ENCODE data around the gene LHFPL2.

LHFPL2 gene

DNA sequence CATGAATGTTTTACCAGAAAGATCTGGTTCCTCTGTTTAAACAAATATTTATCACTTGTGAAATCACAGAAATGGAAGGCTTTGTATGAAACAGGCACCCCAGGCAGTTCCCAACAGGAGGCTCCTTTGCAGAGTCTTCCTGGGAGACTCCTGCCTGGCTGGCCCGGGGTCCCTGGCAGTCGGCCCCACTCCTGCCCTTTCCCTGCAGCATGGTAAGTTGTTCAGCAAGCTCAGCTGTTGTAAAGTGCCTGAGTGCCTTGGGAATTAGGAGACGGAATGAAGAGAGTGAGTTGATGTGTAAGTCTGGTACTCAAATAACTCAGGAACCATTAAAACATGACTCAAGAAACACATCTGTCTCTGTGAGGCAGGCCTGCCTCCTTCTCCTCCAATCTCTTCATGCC is 17.5 kb upstream of the LHFPL2 start:
- no peak for DNase-seq

DNA sequence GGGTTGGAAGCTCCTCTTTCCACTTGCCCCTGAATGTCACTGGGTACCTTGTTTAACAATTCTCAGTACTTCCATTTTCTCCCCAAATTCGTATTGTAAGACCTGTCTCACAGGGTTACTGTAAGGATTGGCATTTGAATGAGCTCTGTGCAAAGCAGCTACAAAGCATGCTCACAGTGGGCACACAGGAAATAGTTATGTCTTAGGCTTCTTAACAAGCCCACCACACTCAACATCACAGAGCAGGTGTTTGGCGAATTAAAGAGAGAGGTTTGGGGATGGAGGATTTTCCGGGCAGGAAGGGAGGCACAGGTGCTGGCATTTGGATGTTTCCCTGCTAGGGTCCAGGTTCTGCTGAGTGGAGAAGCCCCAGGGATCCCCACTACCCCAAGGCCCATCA is 17.0 kb upstream of the LHFPL2 start:
- no peak for DNase-seq

DNA sequence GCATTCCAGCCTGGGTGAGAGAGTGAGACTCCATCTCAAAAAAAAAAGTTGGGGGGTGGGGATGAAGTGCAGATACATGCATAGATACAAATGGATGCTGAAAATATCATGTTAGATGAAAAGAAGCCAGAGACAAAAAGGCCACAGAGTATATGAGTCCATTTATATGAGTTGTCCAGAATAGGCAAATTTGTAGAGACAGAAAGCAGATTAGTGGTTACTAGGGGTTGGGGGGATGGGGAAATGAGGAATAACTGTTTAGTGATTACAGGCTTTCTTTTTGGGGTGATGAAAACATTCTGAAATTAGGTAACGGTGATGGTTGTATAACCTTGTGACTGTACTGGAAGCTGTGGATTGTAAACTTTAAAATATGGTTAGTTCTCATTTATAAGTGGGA is 13.8 kb upstream of the LHFPL2 start:
- no peak for DNase-seq

DNA sequence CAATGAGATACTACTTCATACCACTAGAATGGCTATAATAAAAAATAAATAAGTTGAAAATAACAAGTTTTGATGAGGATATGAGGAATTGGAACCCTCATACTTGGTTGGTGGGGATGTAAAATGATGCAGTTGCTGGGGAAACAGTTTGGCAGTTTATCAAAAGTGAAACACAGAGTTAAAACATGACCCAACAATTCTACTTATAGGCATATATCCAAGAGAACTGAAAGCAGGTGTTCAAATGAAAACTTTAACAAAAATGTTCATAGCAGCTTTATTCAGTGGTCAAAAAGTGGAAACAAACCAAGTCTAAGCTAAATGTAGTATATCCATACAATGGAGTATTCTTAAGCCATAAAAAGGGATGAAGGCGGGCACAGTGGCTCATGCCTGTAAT is 13.1 kb upstream of the LHFPL2 start:
- DNase-seq: no peak

DNA sequence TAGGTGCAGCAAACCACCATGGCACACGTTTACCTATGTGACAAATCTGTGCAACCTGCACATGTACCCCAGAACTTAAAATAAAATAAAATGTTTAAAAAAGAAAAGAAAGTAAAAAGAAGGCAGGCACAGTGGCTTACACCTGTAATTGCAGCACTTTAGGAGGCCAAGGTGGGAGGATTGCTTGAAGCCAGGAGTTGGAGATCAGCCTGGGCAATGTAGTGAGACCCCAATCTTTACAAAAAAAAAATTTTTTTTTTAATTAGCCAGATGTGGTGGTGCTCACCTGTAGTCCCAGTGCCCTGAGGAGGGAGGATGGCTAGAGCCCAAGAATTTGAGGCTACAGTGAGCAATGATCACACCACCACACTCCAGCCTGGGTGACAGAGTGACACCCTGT is 12.5 kb upstream of the LHFPL2 start:
- no peak for DNase-seq

DNA sequence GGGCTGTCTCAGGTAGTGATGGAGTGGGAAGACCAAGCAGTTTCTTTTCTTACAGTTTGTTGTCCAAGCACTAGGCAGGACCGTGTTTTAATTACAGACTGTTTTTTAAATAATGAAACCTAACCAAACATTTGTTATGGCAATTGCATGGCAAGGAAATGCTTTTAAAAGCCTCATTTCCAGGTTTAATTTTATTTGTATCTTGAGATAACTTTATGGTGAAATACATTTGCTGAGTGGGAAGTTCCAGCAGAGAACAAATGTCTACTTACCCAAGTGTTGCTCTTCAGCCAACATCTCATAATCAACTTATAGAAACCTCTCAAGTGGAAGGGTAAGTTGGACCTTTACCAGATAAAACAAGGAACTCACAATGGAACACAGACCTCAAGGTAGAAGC is 11.8 kb upstream of the LHFPL2 start:
- DNase-seq: no peak

DNA sequence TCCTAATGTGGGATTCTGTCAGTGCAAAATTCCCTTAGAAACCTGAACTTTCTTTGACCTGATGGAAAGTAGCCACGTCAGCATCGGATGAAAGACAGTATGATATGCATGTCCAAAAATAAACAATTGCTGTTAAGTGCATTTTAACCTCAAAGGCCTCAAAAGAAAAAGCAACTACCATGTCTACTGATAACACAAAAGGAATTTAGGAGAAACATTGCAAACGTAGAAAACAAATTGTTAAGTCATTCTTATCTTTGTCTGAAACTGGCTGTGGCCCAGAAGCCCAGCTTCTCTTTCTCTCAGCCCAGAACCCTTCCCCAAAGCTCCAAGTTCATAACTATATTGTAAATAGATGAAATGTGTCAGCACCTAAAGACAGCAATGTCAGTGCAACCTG is 11.1 kb upstream of the LHFPL2 start:
- no peak for DNase-seq

DNA sequence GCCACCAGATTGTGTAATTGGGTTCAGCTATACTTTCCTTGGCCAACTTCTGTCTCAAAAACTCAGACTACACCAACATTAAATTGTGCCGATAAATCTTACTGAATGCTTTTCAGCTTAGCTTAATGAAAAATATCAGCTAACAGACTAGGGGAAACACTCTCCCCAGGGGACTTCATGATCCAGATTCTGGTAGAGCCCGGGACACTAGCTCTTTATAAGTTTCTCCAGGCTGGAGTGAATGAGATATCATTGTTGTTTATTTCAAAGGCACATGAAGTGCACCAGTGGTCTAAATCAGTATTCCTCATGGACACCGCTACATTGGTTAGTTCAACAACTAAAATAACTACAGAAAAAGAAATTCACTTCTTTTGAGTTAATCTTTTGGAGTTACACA is 10.5 kb upstream of the LHFPL2 start:
- no peak for DNase-seq

DNA sequence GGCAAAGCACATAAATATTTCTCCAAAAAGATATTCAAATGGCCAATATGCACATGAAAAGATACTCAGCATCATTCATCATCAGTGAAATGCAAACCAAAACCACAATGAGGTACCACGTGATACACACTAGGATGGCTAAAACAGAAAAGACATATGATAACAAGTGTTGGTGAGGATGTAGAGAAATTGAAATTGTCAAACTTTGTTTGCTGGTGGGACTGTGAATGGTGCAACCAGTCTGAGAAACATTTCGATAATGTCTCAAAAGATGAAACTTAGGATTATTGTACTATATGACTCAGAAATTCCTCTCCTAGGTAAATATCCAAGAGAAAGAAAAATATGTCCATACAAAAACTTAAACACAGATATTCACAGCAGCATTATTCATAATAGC is 8.6 kb upstream of the LHFPL2 start:
- DNase-seq: no peak

DNA sequence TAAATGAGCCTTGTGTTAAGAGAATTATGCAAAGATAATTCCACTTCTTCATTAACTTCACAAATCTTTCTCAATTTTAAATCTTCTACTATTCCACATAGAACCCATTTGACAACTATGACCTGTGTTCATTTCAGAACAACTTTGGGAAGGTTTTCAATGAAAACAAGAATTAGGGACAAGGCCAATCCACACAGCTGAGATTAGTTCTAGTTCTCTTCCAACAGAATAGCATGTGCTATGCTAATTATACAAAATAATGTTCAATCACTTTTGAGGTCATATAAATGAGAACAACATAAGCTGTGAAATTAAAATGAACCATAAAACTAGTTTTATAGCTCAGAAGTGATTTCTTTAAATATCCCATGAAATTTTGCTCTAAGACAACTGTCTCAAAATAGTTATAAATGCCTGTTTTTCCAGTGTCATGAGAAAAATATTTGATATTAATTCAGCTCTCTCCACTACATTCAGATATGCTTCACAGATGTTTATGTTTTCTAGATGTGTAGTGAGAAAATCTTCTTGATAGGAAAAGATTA is 7.2 kb upstream of the LHFPL2 start:
- DNase-seq: no peak

DNA sequence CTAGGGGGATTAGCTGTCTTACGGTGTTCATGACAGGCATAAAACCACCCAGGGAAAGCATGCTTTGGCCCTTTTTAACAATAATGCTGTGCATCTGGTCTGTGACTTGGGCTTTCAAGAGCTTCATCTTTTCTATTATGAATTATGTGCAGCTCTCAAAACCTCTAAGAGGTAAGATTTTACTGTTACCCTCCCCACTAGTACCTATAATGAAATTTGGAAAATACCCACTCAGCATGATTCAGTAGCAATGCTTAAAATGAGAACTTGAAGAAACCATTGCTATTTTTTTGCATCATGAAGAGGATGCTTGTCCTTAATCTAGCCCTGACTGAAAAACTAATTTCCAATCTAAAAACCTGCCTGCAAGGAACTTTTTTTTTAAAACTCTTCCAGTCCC is 5.8 kb upstream of the LHFPL2 start:
- DNase-seq: no peak

DNA sequence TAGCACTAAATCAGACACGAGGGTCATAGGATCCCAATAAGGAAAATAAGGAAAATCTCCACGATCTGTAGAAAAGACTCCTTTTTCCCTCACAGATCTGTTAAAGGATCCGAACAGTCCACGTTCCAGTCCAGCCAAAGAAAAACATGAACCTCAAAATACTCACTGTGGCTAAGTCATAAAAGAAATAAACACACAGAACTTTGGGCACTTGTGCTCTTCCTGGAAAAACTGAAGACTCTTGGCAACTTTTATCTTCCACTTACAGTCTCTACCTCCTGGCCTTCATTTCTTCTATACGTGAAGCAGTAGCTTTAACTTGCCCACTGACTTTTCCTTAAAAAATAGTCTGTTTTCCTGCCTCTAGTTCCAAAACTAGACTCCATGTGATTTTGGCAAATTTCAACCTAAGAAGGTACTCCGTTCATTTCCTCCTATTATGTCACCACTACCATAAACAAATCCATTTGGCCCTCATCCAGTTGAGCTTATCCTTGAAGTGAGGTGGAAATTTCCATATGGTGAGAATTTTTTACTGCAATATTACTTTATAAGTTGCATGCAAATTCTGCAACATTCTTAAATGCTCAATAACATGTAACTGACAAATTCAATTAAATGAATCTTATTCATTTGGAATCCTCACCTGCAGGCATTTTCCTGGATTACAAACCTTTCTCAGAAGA is 5.3 kb upstream of the LHFPL2 start:
- no peak for DNase-seq

DNA sequence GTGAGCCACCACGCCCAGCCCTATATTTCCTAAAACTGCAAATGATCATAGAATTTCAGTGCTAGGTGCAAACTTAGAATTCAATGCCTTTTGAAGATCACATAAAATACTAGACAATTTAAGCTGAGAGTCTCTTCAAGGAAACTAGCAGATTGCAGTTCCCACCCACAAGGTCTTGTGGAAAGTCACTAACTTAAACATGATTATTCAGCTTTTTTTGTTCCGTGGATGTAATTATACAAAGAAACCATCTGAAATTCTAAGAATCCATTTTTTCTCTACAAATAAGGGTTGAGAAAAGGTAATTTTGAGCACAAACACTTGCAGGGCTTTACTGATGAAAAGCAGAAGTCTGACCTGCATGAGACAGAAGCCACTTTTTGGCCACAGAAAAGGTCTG is 4.5 kb upstream of the LHFPL2 start:
- no peak for DNase-seq

DNA sequence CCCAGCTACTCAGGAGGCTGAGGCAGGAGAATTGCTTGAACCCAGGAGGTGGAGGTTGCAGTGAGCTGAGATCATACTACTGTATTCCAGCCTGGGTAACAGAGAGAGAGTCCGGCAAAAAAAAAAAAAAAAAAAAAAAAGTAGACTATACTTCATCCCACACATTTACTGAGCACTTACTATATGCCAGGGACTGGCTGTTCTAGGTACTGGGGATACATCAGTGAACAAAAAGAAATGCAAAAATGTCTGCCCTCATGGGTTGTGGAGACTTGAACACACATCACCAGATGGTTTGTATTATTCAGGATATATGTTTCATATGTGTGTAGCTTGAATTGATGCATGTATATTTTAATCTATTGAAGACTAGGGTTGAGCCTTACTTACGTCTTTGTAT is 2.9 kb upstream of the LHFPL2 start:
- DNase-seq: no peak

DNA sequence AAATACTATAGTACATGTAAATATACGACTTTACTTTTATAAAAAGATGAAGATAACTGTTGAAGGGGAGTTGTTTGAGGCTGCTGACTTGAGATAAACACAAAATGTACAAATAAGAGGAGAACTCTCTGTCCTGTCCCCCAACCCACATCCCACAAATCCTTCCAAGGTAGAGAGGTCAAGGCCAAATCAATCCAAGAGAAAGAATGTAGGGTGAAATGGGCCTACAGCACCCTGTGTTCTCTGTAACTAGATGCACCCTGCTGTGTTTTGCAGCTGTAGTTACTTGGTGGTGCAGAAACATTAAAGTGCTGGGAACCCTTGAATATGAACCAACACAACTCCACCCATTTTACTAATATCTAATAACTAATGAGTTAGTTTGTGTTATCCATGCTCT is 2.0 kb upstream of the LHFPL2 start:
- DNase-seq: no peak

DNA sequence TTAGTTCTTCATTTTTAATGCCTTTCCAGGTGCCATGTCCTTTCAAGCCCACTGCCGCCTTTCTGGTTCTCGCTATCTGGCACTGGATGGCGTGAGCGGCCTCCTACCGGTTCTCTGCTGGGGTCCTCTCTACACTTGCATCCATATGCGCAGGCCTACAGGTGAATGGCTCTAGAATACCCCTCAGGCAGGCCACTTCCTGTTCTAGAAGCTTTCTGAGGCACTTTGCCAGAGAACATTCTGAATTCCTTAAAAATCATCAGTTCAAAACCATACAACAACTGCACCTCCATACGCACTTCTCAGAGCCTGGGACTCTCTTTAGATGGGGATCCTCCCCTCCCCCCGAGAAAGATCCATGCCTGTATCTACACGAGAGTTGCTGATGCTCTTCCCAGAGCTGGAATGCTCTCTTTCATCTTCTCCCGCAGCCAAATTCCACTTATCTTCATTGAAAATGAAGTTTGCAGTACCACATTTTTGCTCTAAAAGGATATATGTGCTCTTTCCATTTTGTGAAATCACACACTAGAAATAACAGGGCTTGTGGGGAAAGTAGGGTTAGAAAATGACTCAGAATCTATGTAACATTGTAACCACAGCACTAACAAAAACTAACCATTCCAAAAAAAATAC is 1.4 kb upstream of the LHFPL2 start:
- DNase-seq: no peak

DNA sequence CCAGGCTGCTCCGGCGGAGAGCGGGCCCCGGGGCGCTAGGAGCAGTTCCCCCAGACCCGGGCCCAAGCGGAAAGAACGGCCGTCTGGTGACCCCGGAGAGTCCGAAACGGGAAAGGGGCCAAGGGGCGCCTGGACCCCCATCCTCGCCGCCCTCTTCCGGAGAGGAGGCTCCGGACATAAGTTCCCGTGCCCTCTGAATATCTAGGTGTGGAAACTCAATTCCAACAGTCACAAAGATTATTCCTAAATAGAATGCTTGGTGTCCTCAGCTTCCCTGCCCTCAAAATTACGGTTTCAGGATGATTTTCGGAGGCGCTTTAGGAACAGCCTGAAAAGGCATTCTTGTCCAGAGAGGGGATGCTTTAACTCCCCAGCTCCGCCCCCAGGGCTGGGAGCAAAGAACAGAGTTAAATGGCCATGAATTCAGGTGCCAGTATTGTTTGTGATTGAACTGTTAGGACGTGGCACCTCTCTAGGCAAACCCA is 681 bp upstream of the LHFPL2 start:
- DNase-seq: no peak

DNA sequence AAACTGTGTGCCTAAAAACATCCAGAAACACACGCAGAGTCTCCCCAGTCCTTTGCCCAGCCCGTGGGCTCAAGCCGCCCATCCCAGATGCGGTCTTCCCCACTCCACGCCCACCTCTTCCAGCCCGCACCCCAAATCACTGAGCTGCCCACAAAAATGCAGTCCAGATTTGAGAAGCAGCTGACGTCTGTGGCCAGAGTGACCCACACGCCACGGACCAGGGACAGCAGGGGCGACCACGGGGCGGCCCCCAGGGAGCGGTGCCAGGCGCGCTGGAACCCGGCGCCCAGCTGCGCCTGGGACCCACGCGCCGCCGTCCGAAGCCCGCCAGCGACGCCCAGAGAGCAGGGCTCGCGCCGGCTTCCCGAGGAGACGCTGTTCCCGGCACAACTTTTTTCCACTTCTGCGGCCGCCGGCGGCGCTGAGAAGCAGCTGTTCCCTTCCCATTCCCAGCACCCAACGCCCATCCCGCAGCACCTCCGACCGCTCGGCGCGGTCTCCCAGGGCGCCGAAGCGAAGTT is 674 bp downstream of the LHFPL2 start:
- DNase-seq: no peak

DNA sequence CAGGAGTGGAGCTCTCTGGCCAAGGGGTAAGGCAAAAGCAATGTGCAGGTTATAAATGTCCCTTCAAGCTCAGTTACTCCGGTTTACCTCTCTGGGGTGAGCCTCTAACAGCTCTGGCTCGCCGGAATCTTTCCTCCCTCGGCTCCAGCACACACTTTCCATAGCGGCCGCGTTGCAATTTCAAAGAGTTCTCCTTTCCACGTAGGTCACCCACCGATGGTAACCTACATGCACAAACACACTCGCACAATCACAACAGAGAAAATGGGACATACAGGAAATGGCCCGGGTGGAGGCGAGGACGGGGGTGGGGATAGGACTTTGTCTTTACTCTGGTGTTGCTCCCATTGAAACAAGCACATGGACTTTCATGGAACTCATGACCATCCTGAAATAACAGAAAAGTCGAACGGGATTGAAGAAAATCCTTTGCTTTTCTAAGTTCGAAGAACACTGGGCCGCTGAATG is 1.2 kb downstream of the LHFPL2 start:
- DNase-seq: no peak

DNA sequence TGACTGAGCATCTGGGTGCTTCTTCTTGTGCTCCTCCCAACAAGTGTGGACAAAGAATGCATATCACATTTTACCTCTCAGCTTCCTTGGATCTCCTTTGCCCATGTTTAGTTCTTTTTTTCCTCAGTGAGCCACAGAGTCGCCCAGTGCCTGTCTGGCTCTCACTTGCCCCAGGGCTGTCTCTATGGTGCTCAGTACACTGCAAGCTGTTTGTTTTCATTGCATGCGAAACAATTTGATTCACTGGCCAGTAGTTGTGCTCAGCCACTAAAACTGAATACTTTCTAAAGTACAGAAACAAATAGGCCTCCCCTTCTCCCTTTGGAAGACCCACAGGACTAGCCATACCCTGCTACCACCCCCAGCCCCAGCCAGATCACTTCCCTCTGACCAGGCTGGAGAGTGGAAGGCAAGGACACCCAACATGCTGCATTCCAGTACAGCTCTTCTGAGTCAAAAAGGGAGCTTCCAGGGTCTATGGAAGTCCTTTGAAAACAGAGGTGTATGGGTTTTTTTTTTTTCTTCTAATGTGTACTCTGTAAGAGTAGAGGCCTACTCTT is 3.8 kb downstream of the LHFPL2 start:
- DNase-seq: no peak

DNA sequence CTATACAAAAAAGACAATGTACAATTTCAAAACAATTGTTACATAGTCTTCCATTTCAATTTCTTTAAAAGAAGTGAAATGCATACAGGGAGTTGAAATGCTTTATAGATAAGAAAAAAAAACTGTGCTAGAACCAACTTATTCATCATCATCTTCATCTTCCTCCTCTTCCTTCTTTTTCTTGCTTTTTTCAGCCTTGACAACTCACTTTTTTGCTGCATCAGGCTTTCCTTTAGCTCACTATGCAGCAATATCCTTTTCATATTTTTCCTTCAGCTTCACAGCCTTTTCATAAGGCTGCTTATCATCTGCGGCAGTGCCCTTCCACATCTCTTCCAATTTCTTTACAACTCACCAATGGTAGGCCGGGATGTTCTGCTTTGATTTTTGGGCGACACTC is 4.4 kb downstream of the LHFPL2 start:
- DNase-seq: no peak

DNA sequence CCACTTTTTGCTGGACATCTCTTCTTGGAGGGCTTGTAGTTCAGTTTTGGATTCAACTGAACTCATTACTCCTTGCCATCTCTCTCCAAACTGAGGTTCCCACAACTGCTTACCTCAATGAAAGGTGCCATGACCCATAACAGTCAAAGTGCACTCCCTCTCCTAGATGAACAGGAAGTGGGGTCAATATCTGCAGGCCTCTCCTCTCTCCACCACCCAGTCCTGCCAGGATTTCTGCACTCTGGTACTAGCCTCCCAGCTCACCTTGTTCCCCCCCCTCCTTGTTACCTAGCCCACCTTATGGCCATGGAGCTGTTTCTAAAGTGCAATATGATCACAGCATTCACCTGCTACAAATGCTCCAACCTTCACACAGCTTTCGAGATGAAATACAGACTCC is 5.9 kb downstream of the LHFPL2 start:
- DNase-seq: no peak

DNA sequence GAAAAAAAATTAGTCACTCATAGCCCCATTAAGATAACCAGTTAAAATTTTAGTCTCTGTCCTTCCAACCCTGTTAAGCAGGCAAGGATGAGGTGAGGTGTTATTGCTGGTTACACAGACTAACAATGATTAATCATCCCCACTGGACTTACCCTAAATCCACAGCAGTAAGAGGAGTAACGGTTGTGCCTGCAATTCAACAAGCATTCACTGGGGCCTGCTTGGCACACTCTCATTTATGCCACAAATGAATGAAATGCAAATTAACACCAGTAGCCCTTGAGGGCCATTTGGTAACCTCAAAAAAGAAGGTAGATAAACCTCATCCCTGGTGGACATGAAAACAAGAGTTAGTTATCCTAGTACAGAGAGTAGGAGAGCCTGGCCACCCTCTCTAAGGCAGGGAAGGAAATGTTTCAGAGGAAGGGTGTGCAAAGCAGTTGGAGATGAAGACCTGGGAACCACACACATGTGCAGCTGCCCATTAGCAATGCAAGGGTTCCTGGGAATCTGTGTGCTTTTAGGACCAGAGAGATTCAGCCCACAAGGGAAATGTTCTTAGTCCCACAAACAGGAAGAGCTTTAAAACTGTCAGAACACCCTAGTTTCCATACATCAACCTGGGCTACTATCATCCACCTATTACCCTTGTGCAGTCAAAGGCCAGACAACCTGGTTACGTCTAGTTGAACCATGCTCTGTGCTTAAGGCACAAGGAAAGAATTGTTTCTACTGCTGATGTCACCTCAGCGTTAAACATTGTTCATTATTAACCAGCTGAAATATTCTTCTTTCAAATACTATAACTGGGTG is 7.7 kb downstream of the LHFPL2 start:
- DNase-seq: no peak

All from activated CD4-positive, alpha-beta T cell treated with anti-CD3 and anti-CD28 coated beads for 4 hours (primary cell).